ENCODE results near the gene MRGPRD.

GRCh38 chr11:68961245-68961644, 19.5 kb downstream of the MRGPRD start:
- TF ChIP-seq CTCF (IDR thresholded peaks at IDR 0.05; ENCODE audit: low read depth, low read length), result no peak
- TF ChIP-seq EZH2phosphoT487 (IDR thresholded peaks at IDR 0.05; ENCODE audit: low read depth), result no peak
